ENCODE measurements around the gene ADCYAP1R1. TPM values are rescaled to one million over a fixed set of nuclear protein-coding genes. Genes with fewer than 3 reads are reported as not detected.

The ADCYAP1R1 gene
- total and polyA plus RNA-seq, 8 donors: 0.25 to 20.1 (median 0.69) TPM

DNA sequence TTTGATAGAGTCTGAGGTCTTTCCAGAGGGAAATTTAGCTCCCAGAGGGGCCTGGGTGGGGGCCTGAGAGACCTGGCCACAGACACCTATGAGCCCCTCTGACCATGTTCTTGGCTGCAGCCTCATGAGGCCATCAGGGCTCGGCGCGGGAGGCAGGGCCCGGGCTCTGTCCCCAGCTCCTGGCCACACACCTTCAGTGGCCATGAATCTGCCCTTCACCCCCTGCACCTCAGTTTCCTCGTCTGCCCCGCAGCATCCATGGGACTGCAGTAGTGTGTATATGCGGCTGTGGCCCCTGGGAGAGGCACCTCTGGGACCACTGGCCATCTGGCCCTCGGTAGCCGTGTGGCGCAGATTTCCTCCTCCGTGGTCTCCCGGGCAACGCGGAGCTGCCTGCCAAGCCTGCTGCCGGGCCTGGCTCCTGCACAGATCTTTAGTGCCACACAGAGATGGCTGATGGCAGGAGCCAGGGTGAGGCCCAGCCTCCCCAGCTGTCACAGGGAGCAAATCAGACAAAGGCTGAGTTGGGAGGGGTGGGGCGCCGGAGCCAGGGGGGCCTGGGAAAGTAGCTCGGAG, 23.6 kb upstream of the ADCYAP1R1 start:
- H3K9me3 ChIP-seq: no peaks in the 10 kb centered on the region
- H3K27me3 ChIP-seq: peaks cover 0 to 15% (median 0%) of the 10 kb centered on the region in 3 donors
- peak in 1 of 2 donors; percentile 45 for DNase-seq
- intact Hi-C loops (cut with DNase I; ENCODE audit: low total_unique reads): no loop called here
- 88 to 97% (median 94%) methylated on average over 9 to 18 of the region's 18 CpGs for WGBS, 5 donors
- no peak overlapping the region for H3K4me3 ChIP-seq
- H3K36me3 ChIP-seq: no peaks in the 10 kb centered on the region
- no peak overlapping the region for H3K27ac ChIP-seq
- no peak for TF ChIP-seq EP300 (IDR thresholded peaks at IDR 0.05)
- TF ChIP-seq, protein P1, sequence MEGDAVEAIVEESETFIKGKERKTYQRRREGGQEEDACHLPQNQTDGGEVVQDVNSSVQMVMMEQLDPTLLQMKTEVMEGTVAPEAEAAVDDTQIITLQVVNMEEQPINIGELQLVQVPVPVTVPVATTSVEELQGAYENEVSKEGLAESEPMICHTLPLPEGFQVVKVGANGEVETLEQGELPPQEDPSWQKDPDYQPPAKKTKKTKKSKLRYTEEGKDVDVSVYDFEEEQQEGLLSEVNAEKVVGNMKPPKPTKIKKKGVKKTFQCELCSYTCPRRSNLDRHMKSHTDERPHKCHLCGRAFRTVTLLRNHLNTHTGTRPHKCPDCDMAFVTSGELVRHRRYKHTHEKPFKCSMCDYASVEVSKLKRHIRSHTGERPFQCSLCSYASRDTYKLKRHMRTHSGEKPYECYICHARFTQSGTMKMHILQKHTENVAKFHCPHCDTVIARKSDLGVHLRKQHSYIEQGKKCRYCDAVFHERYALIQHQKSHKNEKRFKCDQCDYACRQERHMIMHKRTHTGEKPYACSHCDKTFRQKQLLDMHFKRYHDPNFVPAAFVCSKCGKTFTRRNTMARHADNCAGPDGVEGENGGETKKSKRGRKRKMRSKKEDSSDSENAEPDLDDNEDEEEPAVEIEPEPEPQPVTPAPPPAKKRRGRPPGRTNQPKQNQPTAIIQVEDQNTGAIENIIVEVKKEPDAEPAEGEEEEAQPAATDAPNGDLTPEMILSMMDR (IDR thresholded peaks at IDR 0.05): no peak
- TF ChIP-seq POLR2A (IDR thresholded peaks at IDR 0.05): no peak
- TF ChIP-seq POLR2AphosphoS5 (IDR thresholded peaks at IDR 0.05): no peak
- peaks cover 0 to 11% (median 4%) of the 10 kb centered on the region in 4 donors for H3K4me1 ChIP-seq

DNA sequence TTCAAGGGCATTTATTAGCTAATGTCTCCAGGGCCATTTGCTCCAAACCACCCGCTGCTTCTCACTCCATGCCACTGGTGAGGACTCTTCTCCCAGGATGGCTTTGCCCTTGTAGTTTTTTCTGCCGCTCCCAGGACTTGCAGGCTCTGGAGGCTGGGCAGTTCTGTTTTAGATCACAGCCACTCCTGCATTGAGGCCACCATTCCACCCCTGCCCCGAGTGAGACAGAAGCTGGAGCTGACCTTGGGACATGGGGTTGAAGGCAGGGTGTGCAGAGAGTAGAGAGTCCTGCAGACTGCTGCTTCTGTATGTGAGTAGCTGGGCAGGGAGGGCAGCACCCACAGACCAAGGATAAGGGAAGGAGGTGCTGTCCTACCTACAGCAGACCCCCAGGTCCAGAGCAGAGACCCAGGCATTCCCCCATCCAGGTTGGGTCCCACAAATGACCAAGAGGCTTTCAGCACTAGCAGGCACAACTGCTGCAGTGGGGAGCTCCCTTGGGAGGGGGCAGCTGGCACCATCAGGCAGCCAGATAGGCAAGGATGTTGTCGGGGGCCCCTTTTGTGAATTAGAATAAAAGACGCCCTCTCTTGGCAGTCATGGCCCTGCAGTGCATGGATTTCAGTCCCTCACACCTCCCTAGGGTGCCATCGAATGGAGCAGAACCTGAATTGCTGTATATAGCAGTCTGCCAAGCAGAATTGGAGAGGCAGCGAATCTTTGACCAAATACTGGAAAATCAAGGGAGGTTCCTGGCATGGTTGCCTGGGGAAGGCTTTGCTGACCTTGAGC, 22.7 kb upstream of the ADCYAP1R1 start:
- DNase-seq: no peak
- intact Hi-C loops (cut with DNase I; ENCODE audit: low total_unique reads): no loop called here
- peaks cover 0 to 15% (median 0%) of the 10 kb centered on the region in 3 donors for H3K27me3 ChIP-seq
- no peak overlapping the region for H3K4me3 ChIP-seq
- no peak overlapping the region for H3K27ac ChIP-seq
- H3K9me3 ChIP-seq: no peaks in the 10 kb centered on the region
- no peak for TF ChIP-seq EP300 (IDR thresholded peaks at IDR 0.05)
- no peak for TF ChIP-seq POLR2A (IDR thresholded peaks at IDR 0.05)
- TF ChIP-seq, protein P1 (IDR thresholded peaks at IDR 0.05): no peak
- TF ChIP-seq POLR2AphosphoS5 (IDR thresholded peaks at IDR 0.05): no peak
- 73 to 81% (median 79%) methylated on average over 7 of the region's 7 CpGs for WGBS, 5 donors
- peaks cover 0 to 11% (median 4%) of the 10 kb centered on the region in 4 donors for H3K4me1 ChIP-seq
- no peaks in the 10 kb centered on the region for H3K36me3 ChIP-seq

DNA sequence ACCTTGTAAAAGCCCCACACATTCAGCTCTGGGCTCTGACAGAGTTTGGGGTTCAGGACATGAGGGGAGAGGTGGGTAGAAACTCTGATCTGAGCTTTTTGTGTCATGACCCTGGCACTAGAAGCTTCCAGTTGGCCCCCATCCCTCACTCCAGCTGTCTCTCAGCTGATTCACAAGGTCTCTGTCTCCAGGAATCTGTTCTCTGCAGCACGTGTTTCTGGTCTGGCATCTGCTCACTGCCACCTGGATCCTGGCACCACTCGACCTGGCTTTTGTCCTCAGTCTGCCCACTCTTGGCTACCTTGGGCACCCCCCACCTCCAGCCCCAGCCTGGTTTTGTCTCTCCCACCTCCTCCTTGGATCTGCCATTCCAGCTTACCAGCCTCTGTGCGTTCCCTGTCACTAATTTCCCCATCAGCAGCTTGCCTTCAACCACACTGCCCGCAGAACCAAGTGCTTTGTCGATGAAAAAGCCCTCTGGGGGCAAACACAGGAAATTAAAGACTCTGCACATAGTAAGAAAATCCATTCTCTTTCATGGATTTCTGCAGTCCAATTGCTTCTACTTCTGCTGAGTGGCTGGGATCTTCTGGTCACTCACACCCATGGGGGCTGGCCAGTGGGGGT, 18.3 kb upstream of the ADCYAP1R1 start:
- WGBS, 5 donors: 63 to 76% (median 74%) methylated on average over 5 of the region's 5 CpGs
- TF ChIP-seq POLR2AphosphoS5 (IDR thresholded peaks at IDR 0.05) (no peak), EP300 (IDR thresholded peaks at IDR 0.05) (no peak), POLR2A (IDR thresholded peaks at IDR 0.05) (no peak)
- TF ChIP-seq, protein P1 (IDR thresholded peaks at IDR 0.05): no peak
- no peak for DNase-seq
- no peaks in the 10 kb centered on the region for H3K4me1 ChIP-seq
- H3K27me3 ChIP-seq: peaks cover 0 to 10% (median 0%) of the 10 kb centered on the region in 3 donors
- no peaks in the 10 kb centered on the region for H3K9me3 ChIP-seq
- intact Hi-C loops (cut with DNase I; ENCODE audit: low total_unique reads): no loop called here
- H3K27ac ChIP-seq: no peak overlapping the region
- no peaks in the 10 kb centered on the region for H3K36me3 ChIP-seq
- no peak overlapping the region for H3K4me3 ChIP-seq

DNA sequence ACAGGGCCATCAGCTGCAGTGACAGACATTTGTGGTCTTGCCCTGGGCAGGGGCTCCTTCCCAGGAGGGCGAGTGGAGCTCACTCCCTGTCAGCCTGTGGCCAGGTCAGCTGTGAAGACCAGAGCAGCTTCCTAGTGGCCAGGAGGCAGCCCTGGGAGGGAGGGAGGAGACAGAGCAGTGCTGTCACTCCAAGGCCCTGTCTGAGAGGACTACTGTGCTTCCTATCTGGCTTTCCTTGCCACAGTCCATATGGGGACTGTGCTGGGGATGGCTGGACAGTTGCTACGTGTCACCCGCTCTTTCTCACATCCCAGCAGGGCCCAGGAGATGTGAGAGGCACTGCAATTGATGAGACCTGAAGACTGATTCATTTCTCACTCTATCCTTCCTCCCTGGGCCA, 15.2 kb upstream of the ADCYAP1R1 start:
- no peaks in the 10 kb centered on the region for H3K36me3 ChIP-seq
- TF ChIP-seq POLR2A (IDR thresholded peaks at IDR 0.05) (no peak), EP300 (IDR thresholded peaks at IDR 0.05) (no peak), POLR2AphosphoS5 (IDR thresholded peaks at IDR 0.05) (no peak)
- TF ChIP-seq, protein P1 (IDR thresholded peaks at IDR 0.05): no peak
- H3K27me3 ChIP-seq: peaks cover 0 to 19% (median 0%) of the 10 kb centered on the region in 3 donors
- H3K4me1 ChIP-seq: no peaks in the 10 kb centered on the region
- DNase-seq: no peak
- whole genome bisulfite sequencing, 5 donors: 53 to 69% (median 63%) methylated on average over 3 of the region's 3 CpGs
- H3K27ac ChIP-seq: no peak overlapping the region
- H3K9me3 ChIP-seq: no peaks in the 10 kb centered on the region
- intact Hi-C loops (cut with DNase I; ENCODE audit: low total_unique reads): no loop called here
- no peak overlapping the region for H3K4me3 ChIP-seq
